Left ventricle myocardium inferior (tissue), 1 donor: Measurements from ENCODE around the gene NEMP1. TPM values are rescaled to one million over a fixed set of nuclear protein-coding genes. Genes with fewer than 3 reads are reported as not detected.

ENCODE experiments used
- DNase-seq: peaks from one replicate; pipeline ENCODE4 v3.0.0-alpha.2; 2020
- H3K27ac ChIP-seq: fragments of 200-600 bp; replicated peaks from 2 replicates; pipeline ENCODE4 v1.8.0; 2021
- H3K27me3 ChIP-seq: fragments of 200-600 bp; 2 replicates; pipeline ENCODE4 v1.8.0; 2021; ENCODE audit warnings: low read depth
- H3K36me3 ChIP-seq: fragments of 200-600 bp; 2 replicates; pipeline ENCODE4 v1.8.0; 2021
- H3K4me1 ChIP-seq: fragments of 200-600 bp; 2 replicates; pipeline ENCODE4 v1.8.0; 2021
- H3K4me3 ChIP-seq: fragments of 200-600 bp; 2 replicates; pipeline ENCODE4 v1.8.0; 2021; ENCODE audit warnings: mild to moderate bottlenecking, moderate library complexity
- H3K9me3 ChIP-seq: fragments of 200-600 bp; replicated peaks from 2 replicates; pipeline ENCODE4 v1.8.0; 2021
- intact Hi-C: fragments of 100-400 bp; cut with micrococcal nuclease; formaldehyde crosslinking; loops from one replicate; pipeline ENCODE4 v1.11.0; 2022
- total RNA-seq: library from RNA; stranded (reverse); fragmentation: NEBNext Ultra II Directional; extraction: Animal tissue kit (Norgen Biotek cat#: 25700); gene quantifications from one replicate; pipeline ENCODE4 v1.2.1, GENCODE V29; 2021
- TF ChIP-seq, protein P1 (sequence below): fragments of 200-600 bp; IDR thresholded peaks from 2 replicates; pipeline ENCODE4 v1.8.0; 2021; ENCODE audit warnings: antibody characterized with exemption, mild to moderate bottlenecking, borderline replicate concordance
- donor health status: DM: no; HTN: yes; CAD: no; lungs with severe emphysema.

Gene NEMP1
- total RNA-seq, 1 donor from 2014 or later: 3.3 TPM

DNA sequence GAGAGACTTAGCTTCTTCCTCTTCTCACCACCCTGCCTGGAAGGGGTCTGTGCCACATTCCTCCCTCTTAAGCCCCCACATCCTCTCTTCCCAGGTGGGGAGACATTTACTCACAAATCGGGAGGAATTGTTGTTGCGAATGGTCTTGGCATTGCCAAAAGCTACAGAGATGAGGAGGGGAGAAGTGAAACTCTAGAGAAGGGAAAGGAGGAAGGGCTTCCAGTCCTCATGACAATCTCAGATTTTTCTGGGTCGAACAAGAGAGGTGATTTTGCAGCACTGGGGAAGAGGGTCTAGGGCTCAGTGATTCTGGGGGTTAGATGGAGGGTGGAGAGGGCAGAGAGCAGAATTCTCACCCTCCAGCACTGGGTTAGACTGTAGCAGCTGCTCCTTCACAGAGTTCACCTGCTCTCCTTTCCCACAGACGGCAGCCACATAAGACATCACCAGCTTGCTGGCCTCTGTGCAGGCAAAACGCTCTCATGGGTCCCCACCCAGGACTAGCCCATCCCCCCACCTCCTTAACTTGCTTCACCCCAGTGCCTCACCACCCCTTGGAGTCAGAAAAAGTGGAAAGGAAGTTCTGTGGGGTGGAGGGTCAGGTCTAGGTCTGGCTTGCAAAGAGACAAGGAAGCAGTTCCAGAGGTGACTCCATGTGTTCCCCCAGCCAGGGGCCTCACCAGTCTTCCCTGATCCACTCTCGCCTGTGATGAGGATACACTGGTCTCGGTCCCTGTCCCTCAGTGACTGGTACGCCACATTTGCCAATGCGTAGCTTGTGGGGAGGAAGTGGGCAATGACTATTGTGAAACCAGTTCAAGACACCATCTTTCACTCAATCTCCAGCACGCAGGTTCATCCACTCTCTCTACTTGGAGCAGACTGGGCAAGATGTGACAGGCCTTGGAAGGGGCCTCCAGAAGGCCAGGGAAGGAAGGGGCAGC, 31.4 kb downstream of the NEMP1 start:
- intact Hi-C loops: no loop called here
- no peak for DNase-seq
- TF ChIP-seq, protein P1, sequence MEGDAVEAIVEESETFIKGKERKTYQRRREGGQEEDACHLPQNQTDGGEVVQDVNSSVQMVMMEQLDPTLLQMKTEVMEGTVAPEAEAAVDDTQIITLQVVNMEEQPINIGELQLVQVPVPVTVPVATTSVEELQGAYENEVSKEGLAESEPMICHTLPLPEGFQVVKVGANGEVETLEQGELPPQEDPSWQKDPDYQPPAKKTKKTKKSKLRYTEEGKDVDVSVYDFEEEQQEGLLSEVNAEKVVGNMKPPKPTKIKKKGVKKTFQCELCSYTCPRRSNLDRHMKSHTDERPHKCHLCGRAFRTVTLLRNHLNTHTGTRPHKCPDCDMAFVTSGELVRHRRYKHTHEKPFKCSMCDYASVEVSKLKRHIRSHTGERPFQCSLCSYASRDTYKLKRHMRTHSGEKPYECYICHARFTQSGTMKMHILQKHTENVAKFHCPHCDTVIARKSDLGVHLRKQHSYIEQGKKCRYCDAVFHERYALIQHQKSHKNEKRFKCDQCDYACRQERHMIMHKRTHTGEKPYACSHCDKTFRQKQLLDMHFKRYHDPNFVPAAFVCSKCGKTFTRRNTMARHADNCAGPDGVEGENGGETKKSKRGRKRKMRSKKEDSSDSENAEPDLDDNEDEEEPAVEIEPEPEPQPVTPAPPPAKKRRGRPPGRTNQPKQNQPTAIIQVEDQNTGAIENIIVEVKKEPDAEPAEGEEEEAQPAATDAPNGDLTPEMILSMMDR: no peak

DNA sequence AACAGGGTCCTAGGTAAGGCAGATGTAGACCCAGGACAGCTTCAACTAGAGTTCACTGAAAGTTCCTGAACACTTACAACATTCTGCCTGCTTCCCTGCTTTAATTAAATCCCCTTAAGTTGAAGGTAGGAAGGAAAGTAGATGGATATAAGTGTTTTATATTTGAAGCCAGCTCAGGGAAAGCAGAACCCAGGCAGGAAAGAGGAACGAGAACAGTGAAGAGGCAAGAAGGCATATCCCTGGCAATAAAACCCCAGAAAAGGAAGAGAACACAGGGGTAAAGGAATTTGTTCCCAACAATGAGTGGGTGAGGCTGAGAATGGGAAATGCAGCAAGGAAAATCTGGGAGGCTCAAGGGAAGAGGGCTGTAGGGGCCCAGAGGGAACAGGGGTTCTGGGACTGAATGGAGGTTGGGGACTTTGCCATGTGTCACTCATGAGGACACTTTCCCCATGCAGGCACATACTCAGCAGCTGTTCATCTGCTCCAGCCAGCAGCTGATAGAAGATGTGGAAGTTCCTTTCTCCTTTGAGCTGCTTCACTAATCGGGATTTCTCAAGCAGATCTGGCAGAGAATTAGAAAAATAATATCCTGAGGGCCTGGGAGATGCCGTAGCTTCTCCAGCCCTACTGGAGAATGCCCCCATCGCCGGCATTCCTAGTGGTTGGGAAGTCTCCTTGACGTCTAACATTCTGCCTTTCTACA, 32.4 kb downstream of the NEMP1 start:
- Histone ChIP-seq H3K4me1 (no peaks in the 10 kb centered on the region), H3K4me3 (no peak overlapping the region), H3K9me3 (no peaks in the 10 kb centered on the region), H3K27me3 (peaks cover 61% of the 10 kb centered on the region), H3K27ac (no peak overlapping the region), H3K36me3 (no peaks in the 10 kb centered on the region)
- DNase-seq: no peak
- TF ChIP-seq, protein P1: no peak
- intact Hi-C loops: no loop called here

More for the DNA sequence above, 31.4 kb downstream of the NEMP1 start:
- Histone ChIP-seq H3K27me3 (peaks cover 52% of the 10 kb centered on the region), H3K4me3 (no peak overlapping the region), H3K27ac (no peak overlapping the region), H3K9me3 (no peaks in the 10 kb centered on the region), H3K4me1 (no peaks in the 10 kb centered on the region), H3K36me3 (no peaks in the 10 kb centered on the region)

DNA sequence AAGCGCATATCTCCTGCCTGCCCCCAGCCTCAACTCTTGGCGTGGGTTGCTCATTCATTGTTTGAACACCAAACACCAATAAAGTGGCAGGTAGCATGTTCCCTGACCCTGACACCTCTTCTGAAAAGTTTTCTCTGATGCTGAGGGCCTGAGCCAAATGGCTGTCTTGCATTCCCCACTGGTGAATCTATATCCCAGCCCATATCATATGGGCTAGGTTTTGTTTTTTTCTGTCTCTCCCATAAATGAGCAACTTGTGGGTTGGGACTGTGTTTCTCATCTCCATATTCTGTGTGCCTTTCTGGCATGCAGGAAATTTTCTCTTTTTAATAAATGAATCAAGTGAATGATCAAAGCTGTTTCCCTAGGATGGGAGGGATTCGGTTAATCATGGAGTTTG, 33.7 kb downstream of the NEMP1 start:
- Histone ChIP-seq H3K9me3 (no peaks in the 10 kb centered on the region), H3K36me3 (no peaks in the 10 kb centered on the region), H3K27ac (no peak overlapping the region), H3K27me3 (peaks cover 61% of the 10 kb centered on the region), H3K4me3 (no peak overlapping the region), H3K4me1 (no peaks in the 10 kb centered on the region)
- no peak for DNase-seq
- intact Hi-C loops: no loop called here
- TF ChIP-seq, protein P1: no peak

DNA sequence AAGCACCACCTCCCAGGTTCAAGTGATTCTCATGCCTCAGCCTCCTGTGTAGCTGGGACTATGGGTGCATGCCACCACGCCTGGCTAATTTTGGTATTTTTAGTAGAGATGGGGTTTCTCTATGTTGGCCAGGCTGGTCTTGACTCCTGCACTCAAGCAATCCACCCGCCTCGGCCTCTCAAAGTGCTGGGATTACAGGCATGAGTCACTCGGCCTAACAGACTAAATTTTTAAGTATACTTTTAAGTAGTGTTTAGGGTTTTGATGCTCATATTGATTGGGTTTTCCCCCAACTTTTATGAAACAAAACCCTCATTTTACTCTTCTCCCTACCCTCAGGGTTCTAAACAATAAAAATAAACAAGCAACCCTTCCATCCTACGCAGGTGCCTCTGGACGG, 34.1 kb downstream of the NEMP1 start:
- no peak overlapping the region for H3K4me3 ChIP-seq
- H3K27ac ChIP-seq: no peak overlapping the region
- peaks cover 61% of the 10 kb centered on the region for H3K27me3 ChIP-seq
- TF ChIP-seq, protein P1: no peak
- H3K4me1 ChIP-seq: no peaks in the 10 kb centered on the region
- DNase-seq: no peak
- no peaks in the 10 kb centered on the region for H3K36me3 ChIP-seq
- H3K9me3 ChIP-seq: no peaks in the 10 kb centered on the region
- intact Hi-C loops: no loop called here

DNA sequence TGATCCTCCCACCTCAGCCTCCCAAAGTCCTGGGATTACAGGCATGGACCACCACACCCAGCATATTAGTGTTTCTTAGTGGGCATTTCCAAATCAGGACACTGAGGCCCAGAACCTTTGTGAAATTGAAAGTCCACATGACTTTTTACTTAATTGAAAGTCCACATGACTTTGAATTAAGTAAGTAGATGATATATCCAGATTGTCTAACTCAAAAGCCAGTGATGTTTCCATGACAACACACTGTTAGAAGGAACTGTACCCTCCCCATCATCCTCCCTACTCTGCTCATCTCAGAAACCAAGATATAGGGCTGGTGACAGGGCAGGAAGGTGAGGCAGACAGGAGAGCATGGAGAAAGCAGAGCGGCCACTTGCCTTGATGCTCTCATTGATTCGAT, 35.9 kb downstream of the NEMP1 start:
- no peak overlapping the region for H3K27ac ChIP-seq
- no peaks in the 10 kb centered on the region for H3K36me3 ChIP-seq
- intact Hi-C loops: no loop called here
- peaks cover 53% of the 10 kb centered on the region for H3K27me3 ChIP-seq
- no peak for DNase-seq
- H3K4me1 ChIP-seq: no peaks in the 10 kb centered on the region
- H3K9me3 ChIP-seq: no peaks in the 10 kb centered on the region
- TF ChIP-seq, protein P1: no peak
- H3K4me3 ChIP-seq: no peak overlapping the region
